Measurements from ENCODE around the gene EIF2D. TPM values are rescaled to one million over a fixed set of nuclear protein-coding genes. Genes with fewer than 3 reads are reported as not detected.

Gene EIF2D
- total RNA-seq, 4 donors from 2014 or later = 20.9 to 57.3 (median 39.5) TPM

- Histone ChIP-seq H3K4me1 (no peaks in the 10 kb centered on the region), H3K9me3 (no peaks in the 10 kb centered on the region), H3K4me3 (no peak overlapping the region), H3K27me3 (no peaks in the 10 kb centered on the region), H3K36me3 (peaks cover 0 to 62% (median 22%) of the 10 kb centered on the region in 4 donors), H3K27ac (no peak overlapping the region)
- in situ Hi-C loops (cut with MboI; ENCODE audit: low pct_ligation_motif_present in 1 of 4, low pct_unique_long_range_greater_than_20kb in 1 of 4, low sequenced_read_pairs in 3 of 4) = no loop called here
- no peak for TF ChIP-seq CTCF (IDR thresholded peaks at IDR 0.05)
- TF ChIP-seq EP300 (IDR thresholded peaks at IDR 0.05; ENCODE audit: low read depth) = no peak
- no peak for TF ChIP-seq POLR2A (IDR thresholded peaks at IDR 0.05)
- no peak for TF ChIP-seq POLR2AphosphoS5 (IDR thresholded peaks at IDR 0.05)
- no peak for DNase-seq
- 93 to 96% methylated on average over 3 of the region's 3 CpGs for WGBS, 2 donors (ENCODE audit: low coverage in 1 of 2)
- intact Hi-C loops (cut with DNase I; ENCODE audit: low total_unique reads) = no loop called here
Measured at GRCh38 chr1:206600527-206600926, 11.7 kb downstream of the EIF2D start.

GRCh38 chr1:206596319-206596666 lies 16.0 kb downstream of the EIF2D start:
- TF ChIP-seq CTCF (IDR thresholded peaks at IDR 0.05) (no peak), POLR2A (IDR thresholded peaks at IDR 0.05) (no peak), EP300 (IDR thresholded peaks at IDR 0.05; ENCODE audit: low read depth) (no peak), POLR2AphosphoS5 (IDR thresholded peaks at IDR 0.05) (no peak)
- H3K4me3 ChIP-seq = no peak overlapping the region
- peaks cover 0 to 71% (median 21%) of the 10 kb centered on the region in 4 donors for H3K36me3 ChIP-seq
- H3K27ac ChIP-seq = no peak overlapping the region
- intact Hi-C loops (cut with DNase I; ENCODE audit: low total_unique reads) = no loop called here
- H3K27me3 ChIP-seq = no peaks in the 10 kb centered on the region
- H3K4me1 ChIP-seq = no peaks in the 10 kb centered on the region
- WGBS, 2 donors (ENCODE audit: low coverage in 1 of 2) = 75 to 98% methylated on average over 1 of the region's 1 CpG
- in situ Hi-C loops (cut with MboI; ENCODE audit: low pct_ligation_motif_present in 1 of 4, low pct_unique_long_range_greater_than_20kb in 1 of 4, low sequenced_read_pairs in 3 of 4) = loop anchor here in 1 of 4 donors (25.0 kb wide), 1 partner anchor 109 kb away; no protein-coding TSS in a partner anchor
- no peaks in the 10 kb centered on the region for H3K9me3 ChIP-seq
- DNase-seq = no peak

- Histone ChIP-seq H3K36me3 (peaks cover 0 to 71% (median 21%) of the 10 kb centered on the region in 4 donors), H3K4me3 (no peak overlapping the region), H3K27me3 (no peaks in the 10 kb centered on the region), H3K4me1 (peaks cover 0 to under 1% (median 0%) of the 10 kb centered on the region in 4 donors), H3K27ac (no peak overlapping the region), H3K9me3 (no peaks in the 10 kb centered on the region)
- in situ Hi-C loops (cut with MboI; ENCODE audit: low pct_ligation_motif_present in 1 of 4, low pct_unique_long_range_greater_than_20kb in 1 of 4, low sequenced_read_pairs in 3 of 4) = loop anchor here in 1 of 4 donors (25.0 kb wide), 1 partner anchor 108 kb away; no protein-coding TSS in a partner anchor
- TF ChIP-seq CTCF (IDR thresholded peaks at IDR 0.05) = no peak
- TF ChIP-seq POLR2AphosphoS5 (IDR thresholded peaks at IDR 0.05) = no peak
- TF ChIP-seq EP300 (IDR thresholded peaks at IDR 0.05; ENCODE audit: low read depth) = no peak
- intact Hi-C loops (cut with DNase I; ENCODE audit: low total_unique reads) = no loop called here
- whole genome bisulfite sequencing, 2 donors (ENCODE audit: low coverage in 1 of 2) = 35 to 66% methylated on average over 2 to 7 of the region's 7 CpGs
- no peak for DNase-seq
Measured at GRCh38 chr1:206595581-206596318, 16.5 kb downstream of the EIF2D start.

- in situ Hi-C loops (cut with MboI; ENCODE audit: low pct_ligation_motif_present in 1 of 4, low pct_unique_long_range_greater_than_20kb in 1 of 4, low sequenced_read_pairs in 3 of 4) (loop anchor here in 1 of 4 donors (25.0 kb wide), 1 partner anchor 106 kb away; no protein-coding TSS in a partner anchor), intact Hi-C loops (cut with DNase I; ENCODE audit: low total_unique reads) (no loop called here)
- Histone ChIP-seq H3K36me3 (peaks cover 0 to 65% (median 13%) of the 10 kb centered on the region in 4 donors), H3K4me3 (no peak overlapping the region), H3K9me3 (no peaks in the 10 kb centered on the region), H3K27ac (no peak overlapping the region), H3K27me3 (no peaks in the 10 kb centered on the region), H3K4me1 (peaks cover 0 to 12% (median 1%) of the 10 kb centered on the region in 4 donors)
- TF ChIP-seq EP300 (IDR thresholded peaks at IDR 0.05; ENCODE audit: low read depth) = no peak
- TF ChIP-seq POLR2A (IDR thresholded peaks at IDR 0.05) = no peak
- TF ChIP-seq CTCF (IDR thresholded peaks at IDR 0.05) = no peak
- no peak for TF ChIP-seq POLR2AphosphoS5 (IDR thresholded peaks at IDR 0.05)
- 91 to 100% methylated on average over 1 to 7 of the region's 7 CpGs for WGBS, 2 donors (ENCODE audit: low coverage in 1 of 2)
- DNase-seq = no peak
Measured at GRCh38 chr1:206593351-206593925, 18.8 kb downstream of the EIF2D start.

All from transverse colon (tissue), 4 donors.